DOHH2 (cell line): ENCODE data around the gene MED12.
A peak's percentile ranks its signal among the peaks of the same experiment; 100 is the strongest.

Experiments
- H3F3A ChIP-seq: fragments of 200-600 bp; sonication (generic), shearing (Covaris generic); 2 replicates; pipeline ENCODE4 v1.6.0; 2016; ENCODE audit warnings: antibody characterized with exemption, mild to moderate bottlenecking; ENCODE audit not compliant: control insufficient read depth, insufficient read depth
- H3K27ac ChIP-seq: fragments of 200-600 bp; sonication (generic); 2 replicates; pipeline ENCODE4 v1.5.1; 2014; ENCODE audit warnings: low read depth, mild to moderate bottlenecking, low read length, moderate library complexity
- H3K27me3 ChIP-seq: fragments of 200-600 bp; sonication (generic); 2 replicates; pipeline ENCODE4 v1.6.1; 2014; ENCODE audit warnings: mild to moderate bottlenecking, low read length, mixed read lengths; ENCODE audit not compliant: control insufficient read depth
- H3K36me3 ChIP-seq: fragments of 200-600 bp; sonication (generic); 2 replicates; pipeline ENCODE4 v1.6.1; 2014; ENCODE audit warnings: mild to moderate bottlenecking, low read length, moderate library complexity, mixed read lengths; ENCODE audit not compliant: control insufficient read depth
- H3K4me1 ChIP-seq: fragments of 200-600 bp; sonication (generic); 2 replicates; pipeline ENCODE4 v1.6.1; 2014; ENCODE audit warnings: mild to moderate bottlenecking, low read length, mixed read lengths; ENCODE audit not compliant: control insufficient read depth
- H3K4me2 ChIP-seq: fragments of 200-600 bp; sonication (generic); 2 replicates; pipeline ENCODE4 v1.6.0; 2014; ENCODE audit warnings: mild to moderate bottlenecking, low read length, moderate library complexity
- H3K4me3 ChIP-seq: fragments of 200-600 bp; sonication (generic); 2 replicates; pipeline ENCODE4 v1.5.1; 2014; ENCODE audit warnings: mild to moderate bottlenecking, low read length, mixed read lengths
- H3K79me2 ChIP-seq: fragments of 200-600 bp; sonication (generic); 2 replicates; pipeline ENCODE4 v1.6.1; 2014; ENCODE audit warnings: mild to moderate bottlenecking, low read length, mixed read lengths; ENCODE audit not compliant: control insufficient read depth
- H3K9me2 ChIP-seq: fragments of 200-600 bp; sonication (generic); replicated peaks from 2 replicates; pipeline ENCODE4 v1.6.1; 2014; ENCODE audit warnings: mild to moderate bottlenecking, low read length, mixed read lengths; ENCODE audit not compliant: control insufficient read depth
- H3K9me3 ChIP-seq: fragments of 200-600 bp; sonication (generic); 2 replicates; pipeline ENCODE4 v1.6.1; 2014; ENCODE audit warnings: antibody characterized with exemption, low read length, mixed read lengths; ENCODE audit not compliant: control insufficient read depth, insufficient read depth
- H4K20me1 ChIP-seq: fragments of 200-600 bp; sonication (generic); 2 replicates; pipeline ENCODE4 v1.6.0; 2014; ENCODE audit warnings: low read depth, mild to moderate bottlenecking, antibody characterized with exemption, low read length, moderate library complexity; ENCODE audit not compliant: control insufficient read depth, insufficient read depth
- EZH2phosphoT487 ChIP-seq: fragments of 200-600 bp; sonication (generic); IDR thresholded peaks from 2 replicates; pipeline ENCODE4 v1.6.1; 2017; ENCODE audit warnings: borderline replicate concordance, mild to moderate bottlenecking, antibody characterized with exemption, low read length, moderate library complexity, mixed read lengths
- TF ChIP-seq, protein P1 (sequence below): fragments of 200-600 bp; sonication (generic); IDR thresholded peaks from one replicate; pipeline ENCODE4 v1.5.1; 2014; ENCODE audit warnings: antibody characterized with exemption, mild to moderate bottlenecking, low read depth, low read length; ENCODE audit not compliant: poor library complexity, severe bottlenecking

The MED12 gene

DNA sequence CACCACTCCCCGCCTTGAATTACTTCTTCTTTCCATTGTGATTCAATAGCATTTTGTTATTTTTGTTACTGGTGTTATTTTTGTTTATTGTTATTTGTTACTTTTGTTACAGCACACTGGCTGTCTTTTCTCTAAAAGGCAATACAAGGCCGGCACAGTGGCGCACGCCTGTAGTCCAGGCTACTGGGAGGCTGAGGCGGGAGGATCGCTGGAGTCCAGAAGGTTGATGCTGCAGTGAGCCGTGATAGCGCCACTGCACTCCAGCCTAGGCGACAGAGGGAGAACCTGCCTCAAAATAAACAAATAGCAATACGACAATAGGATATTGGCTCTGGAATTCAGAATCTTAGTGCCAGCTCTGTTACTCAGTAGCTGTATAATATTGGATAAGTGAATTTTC is 1.0 kb upstream of the MED12 start:
- Histone ChIP-seq H3K9me2 (no peaks in the 10 kb centered on the region), H3K27ac (no peak overlapping the region), H3K4me2 (peak overlapping the region; percentile 77), H3K27me3 (no peaks in the 10 kb centered on the region), H3K4me1 (peaks cover 17% of the 10 kb centered on the region), H3K36me3 (peaks cover 20% of the 10 kb centered on the region), H4K20me1 (no peaks in the 10 kb centered on the region), H3K79me2 (no peaks in the 10 kb centered on the region), H3F3A (no peaks in the 10 kb centered on the region), H3K4me3 (peak overlapping the region; percentile 81), H3K9me3 (no peaks in the 10 kb centered on the region)
- TF ChIP-seq EZH2phosphoT487: no peak
- TF ChIP-seq, protein P1, sequence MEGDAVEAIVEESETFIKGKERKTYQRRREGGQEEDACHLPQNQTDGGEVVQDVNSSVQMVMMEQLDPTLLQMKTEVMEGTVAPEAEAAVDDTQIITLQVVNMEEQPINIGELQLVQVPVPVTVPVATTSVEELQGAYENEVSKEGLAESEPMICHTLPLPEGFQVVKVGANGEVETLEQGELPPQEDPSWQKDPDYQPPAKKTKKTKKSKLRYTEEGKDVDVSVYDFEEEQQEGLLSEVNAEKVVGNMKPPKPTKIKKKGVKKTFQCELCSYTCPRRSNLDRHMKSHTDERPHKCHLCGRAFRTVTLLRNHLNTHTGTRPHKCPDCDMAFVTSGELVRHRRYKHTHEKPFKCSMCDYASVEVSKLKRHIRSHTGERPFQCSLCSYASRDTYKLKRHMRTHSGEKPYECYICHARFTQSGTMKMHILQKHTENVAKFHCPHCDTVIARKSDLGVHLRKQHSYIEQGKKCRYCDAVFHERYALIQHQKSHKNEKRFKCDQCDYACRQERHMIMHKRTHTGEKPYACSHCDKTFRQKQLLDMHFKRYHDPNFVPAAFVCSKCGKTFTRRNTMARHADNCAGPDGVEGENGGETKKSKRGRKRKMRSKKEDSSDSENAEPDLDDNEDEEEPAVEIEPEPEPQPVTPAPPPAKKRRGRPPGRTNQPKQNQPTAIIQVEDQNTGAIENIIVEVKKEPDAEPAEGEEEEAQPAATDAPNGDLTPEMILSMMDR: no peak

DNA sequence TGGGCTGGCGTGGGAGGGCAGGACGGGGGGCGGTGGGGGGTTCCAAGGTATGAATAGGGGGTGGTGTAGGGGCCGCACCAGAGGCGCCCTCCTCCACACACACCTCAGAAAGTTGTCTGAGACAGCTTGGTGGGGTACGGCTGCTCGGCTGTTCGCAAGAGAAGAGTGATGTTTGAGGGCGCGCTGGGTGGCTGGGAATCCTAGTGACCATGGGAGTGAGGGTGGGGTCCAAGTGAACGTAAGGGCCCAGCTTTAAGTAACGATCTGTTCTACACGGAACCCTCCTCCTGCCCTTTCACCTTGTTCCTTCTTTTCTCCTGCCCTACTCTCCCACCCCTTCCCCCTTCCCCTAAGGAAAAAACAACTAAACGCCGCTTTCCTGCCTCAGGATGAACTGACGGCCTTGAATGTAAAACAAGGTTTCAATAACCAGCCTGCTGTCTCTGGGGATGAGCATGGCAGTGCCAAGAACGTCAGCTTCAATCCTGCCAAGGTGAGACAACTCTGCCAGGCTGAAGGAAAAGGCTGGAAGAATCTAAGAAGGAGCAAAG is 664 bp downstream of the MED12 start:
- Histone ChIP-seq H3K4me3 (peak overlapping the region; percentile 81), H3K27ac (no peak overlapping the region), H3K4me1 (peaks cover 11% of the 10 kb centered on the region), H3F3A (no peaks in the 10 kb centered on the region), H3K27me3 (no peaks in the 10 kb centered on the region), H3K4me2 (peak overlapping the region; percentile 77), H3K9me3 (no peaks in the 10 kb centered on the region), H3K36me3 (peaks cover 30% of the 10 kb centered on the region), H4K20me1 (no peaks in the 10 kb centered on the region), H3K9me2 (no peaks in the 10 kb centered on the region), H3K79me2 (no peaks in the 10 kb centered on the region)
- TF ChIP-seq, protein P1: no peak
- TF ChIP-seq EZH2phosphoT487: no peak

DNA sequence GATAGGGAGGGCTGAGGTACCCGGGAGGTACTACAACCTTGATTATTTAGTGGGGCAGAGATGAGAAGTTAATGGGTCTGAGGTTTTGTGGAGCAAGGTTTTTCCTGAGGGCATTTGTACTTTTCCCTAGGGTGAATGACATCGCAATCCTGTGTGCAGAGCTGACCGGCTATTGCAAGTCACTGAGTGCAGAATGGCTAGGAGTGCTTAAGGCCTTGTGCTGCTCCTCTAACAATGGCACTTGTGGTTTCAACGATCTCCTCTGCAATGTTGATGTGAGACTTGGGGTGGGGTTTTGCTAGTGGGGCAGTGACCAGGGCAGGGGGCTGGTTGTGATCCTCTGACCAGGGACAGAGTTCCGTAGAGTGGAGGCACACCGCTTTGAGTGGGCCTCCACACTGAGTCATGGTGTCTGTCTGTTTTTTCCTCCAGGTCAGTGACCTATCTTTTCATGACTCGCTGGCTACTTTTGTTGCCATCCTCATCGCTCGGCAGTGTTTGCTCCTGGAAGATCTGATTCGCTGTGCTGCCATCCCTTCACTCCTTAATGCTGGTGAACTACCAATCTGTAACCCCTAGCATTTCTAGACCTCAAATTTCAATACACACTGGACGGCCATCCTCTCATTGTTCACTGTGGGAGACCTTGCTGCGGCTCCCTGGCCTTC is 9.9 kb downstream of the MED12 start:
- no peak overlapping the region for H3K4me3 ChIP-seq
- H3K27me3 ChIP-seq: no peaks in the 10 kb centered on the region
- H3K79me2 ChIP-seq: no peaks in the 10 kb centered on the region
- no peaks in the 10 kb centered on the region for H3K9me3 ChIP-seq
- no peak overlapping the region for H3K4me2 ChIP-seq
- no peaks in the 10 kb centered on the region for H3K4me1 ChIP-seq
- H3K36me3 ChIP-seq: peaks cover 48% of the 10 kb centered on the region
- TF ChIP-seq, protein P1: no peak
- no peak for TF ChIP-seq EZH2phosphoT487
- no peaks in the 10 kb centered on the region for H3K9me2 ChIP-seq
- no peaks in the 10 kb centered on the region for H4K20me1 ChIP-seq
- H3F3A ChIP-seq: no peaks in the 10 kb centered on the region
- H3K27ac ChIP-seq: no peak overlapping the region
